Vagina (tissue), 2 donors: ENCODE results near the gene CAPS.

ENCODE experiments used
- CTCF ChIP-seq, 3 experiments: fragments of 450-650 bp in 2 of 3; fragments of 200-600 bp in 1 of 3; sonication (generic) in 1 of 3; IDR thresholded peaks; one replicate each; pipeline ENCODE4 v1.5.1; 2017 to 2019; ENCODE audit warnings: antibody characterized with exemption in 3 of 3, mild to moderate bottlenecking in 2 of 3, moderate library complexity in 2 of 3
- POLR2A ChIP-seq, 2 donors: fragments of 450-650 bp; IDR thresholded peaks; one replicate each; pipeline ENCODE4 v1.6.1; 2017; ENCODE audit warnings: antibody characterized with exemption in 2 of 2, mild to moderate bottlenecking in 2 of 2, moderate library complexity in 2 of 2

DNA sequence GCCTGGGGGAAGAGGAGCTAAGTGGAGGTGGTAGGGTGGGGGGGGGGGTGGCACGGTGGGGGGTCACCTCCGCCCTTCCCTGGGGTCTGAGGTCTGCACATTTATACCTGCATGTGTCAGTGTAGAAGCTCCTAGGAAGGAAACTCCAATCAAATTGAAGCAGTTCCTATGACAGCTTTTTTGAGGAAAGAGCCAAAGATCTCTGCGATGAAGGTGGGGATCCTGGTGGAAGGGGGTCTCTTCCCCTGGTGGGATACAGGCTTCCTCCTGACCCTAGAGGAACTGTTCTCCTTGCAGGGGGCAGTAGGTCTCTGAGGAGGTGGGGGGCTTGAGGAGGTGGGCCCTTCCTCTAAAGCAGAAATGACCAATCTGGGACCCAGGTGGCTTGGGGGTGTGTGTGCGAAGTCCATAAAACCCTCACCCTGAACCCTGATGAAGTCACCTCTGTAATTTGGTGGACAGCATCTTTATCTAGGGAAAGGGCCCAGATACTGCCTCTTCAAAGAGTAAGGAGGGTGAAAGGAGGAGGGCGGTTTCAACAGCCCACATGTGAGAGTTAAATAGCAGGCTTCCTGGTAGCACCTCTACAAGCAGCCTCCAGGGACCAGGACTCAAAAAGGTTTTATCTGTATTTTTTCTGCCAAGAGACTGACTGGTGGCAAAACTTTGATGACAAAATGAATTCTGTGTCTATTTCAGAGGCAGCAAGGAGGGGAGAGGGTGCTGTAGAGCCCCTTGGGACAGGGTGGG is 50.9 kb downstream of the CAPS start:
- TF ChIP-seq POLR2A (IDR thresholded peaks at IDR 0.05) = no peak
- no peak for TF ChIP-seq CTCF (IDR thresholded peaks at IDR 0.05)
